ENCODE data around the gene ASIC5.

- no peak for TF ChIP-seq ZSCAN30 (tag by site-specific recombination; IDR thresholded peaks at IDR 0.05)
- TF ChIP-seq, protein P1, sequence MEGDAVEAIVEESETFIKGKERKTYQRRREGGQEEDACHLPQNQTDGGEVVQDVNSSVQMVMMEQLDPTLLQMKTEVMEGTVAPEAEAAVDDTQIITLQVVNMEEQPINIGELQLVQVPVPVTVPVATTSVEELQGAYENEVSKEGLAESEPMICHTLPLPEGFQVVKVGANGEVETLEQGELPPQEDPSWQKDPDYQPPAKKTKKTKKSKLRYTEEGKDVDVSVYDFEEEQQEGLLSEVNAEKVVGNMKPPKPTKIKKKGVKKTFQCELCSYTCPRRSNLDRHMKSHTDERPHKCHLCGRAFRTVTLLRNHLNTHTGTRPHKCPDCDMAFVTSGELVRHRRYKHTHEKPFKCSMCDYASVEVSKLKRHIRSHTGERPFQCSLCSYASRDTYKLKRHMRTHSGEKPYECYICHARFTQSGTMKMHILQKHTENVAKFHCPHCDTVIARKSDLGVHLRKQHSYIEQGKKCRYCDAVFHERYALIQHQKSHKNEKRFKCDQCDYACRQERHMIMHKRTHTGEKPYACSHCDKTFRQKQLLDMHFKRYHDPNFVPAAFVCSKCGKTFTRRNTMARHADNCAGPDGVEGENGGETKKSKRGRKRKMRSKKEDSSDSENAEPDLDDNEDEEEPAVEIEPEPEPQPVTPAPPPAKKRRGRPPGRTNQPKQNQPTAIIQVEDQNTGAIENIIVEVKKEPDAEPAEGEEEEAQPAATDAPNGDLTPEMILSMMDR (tag by site-specific recombination; IDR thresholded peaks at IDR 0.05), result no peak
- no peak for TF ChIP-seq REST (tag by site-specific recombination; IDR thresholded peaks at IDR 0.05)
- TF ChIP-seq YY1 (tag by site-specific recombination; IDR thresholded peaks at IDR 0.05), result no peak
- no peak for TF ChIP-seq ZNF449 (tag by site-specific recombination; IDR thresholded peaks at IDR 0.05)
- TF ChIP-seq ZNF157 (tag by site-specific recombination; IDR thresholded peaks at IDR 0.05), result no peak
- TF ChIP-seq ZNF239 (tag by site-specific recombination; IDR thresholded peaks at IDR 0.05), result no peak
- TF ChIP-seq, protein P2, sequence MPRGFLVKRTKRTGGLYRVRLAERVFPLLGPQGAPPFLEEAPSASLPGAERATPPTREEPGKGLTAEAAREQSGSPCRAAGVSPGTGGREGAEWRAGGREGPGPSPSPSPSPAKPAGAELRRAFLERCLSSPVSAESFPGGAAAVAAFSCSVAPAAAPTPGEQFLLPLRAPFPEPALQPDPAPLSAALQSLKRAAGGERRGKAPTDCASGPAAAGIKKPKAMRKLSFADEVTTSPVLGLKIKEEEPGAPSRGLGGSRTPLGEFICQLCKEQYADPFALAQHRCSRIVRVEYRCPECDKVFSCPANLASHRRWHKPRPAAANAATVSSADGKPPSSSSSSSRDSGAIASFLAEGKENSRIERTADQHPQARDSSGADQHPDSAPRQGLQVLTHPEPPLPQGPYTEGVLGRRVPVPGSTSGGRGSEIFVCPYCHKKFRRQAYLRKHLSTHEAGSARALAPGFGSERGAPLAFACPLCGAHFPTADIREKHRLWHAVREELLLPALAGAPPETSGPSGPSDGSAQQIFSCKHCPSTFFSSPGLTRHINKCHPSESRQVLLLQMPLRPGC (tag by site-specific recombination; IDR thresholded peaks at IDR 0.05), result no peak
- TF ChIP-seq ZNF776 (tag by site-specific recombination; IDR thresholded peaks at IDR 0.05; ENCODE audit: borderline replicate concordance), result no peak
- no peak for TF ChIP-seq ZBTB7A (tag by site-specific recombination; IDR thresholded peaks at IDR 0.05; ENCODE audit: low read depth)
- no peak for TF ChIP-seq ZNF473 (tag by site-specific recombination; IDR thresholded peaks at IDR 0.05)
- no peak for TF ChIP-seq ZNF292 (tag by site-specific recombination; IDR thresholded peaks at IDR 0.05; ENCODE audit: borderline replicate concordance, low read depth)
- no peak for TF ChIP-seq ZNF423 (tag by site-specific recombination; IDR thresholded peaks at IDR 0.05)
These were observed 81.4 kb downstream of the ASIC5 start for GRCh38 chr4:155784637-155785036.

Data from HEK293 (cell line).